Measurements from ENCODE around the gene TAS2R41. TPM values are rescaled to one million over a fixed set of nuclear protein-coding genes. Genes with fewer than 3 reads are reported as not detected.

The TAS2R41 gene
- polyA plus RNA-seq, 3 donors, result 0.19 TPM; not detected in 2

DNA sequence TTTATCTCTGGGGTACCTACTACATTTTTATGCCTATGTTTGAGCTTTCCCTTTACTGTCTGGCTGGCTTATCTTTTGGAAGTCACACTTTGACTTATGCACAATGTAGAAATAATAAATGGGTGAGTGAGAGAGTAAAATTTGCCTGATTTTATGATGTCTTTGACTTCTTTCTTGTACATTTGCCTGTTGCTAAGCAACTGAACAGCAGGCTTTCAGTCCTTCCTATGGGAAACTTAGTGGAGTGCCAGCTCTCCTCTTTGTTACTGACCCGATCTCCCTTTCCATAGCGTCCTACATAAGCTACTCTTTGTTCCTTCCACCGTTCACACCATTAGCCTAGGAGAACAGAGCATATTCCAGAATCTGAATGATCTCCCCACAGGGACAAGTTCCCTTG lies 30.2 kb upstream of the TAS2R41 start:
- Mint-ChIP-seq H3K27ac (no peak overlapping the region), H3K4me1 (peaks cover under 1% of the 10 kb centered on the region), H3K9me3 (no peaks in the 10 kb centered on the region), H3K4me3 (no peak overlapping the region), H3K36me3 (peaks cover 10% of the 10 kb centered on the region in 2 donors), H3K27me3 (ENCODE audit: low read depth in 3 of 3) (peaks cover 0 to 2% (median 0%) of the 10 kb centered on the region in 3 donors)
- intact Hi-C loops (cut with micrococcal nuclease), result no loop called here
- no peak overlapping the region for H3K9ac ChIP-seq (ENCODE audit: insufficient read depth, low read length, poor library complexity, severe bottlenecking)
- no peak overlapping the region for H3K27ac ChIP-seq (ENCODE audit: low read depth in 1 of 2, low read length in 2 of 2)
- WGBS (ENCODE audit: insufficient coverage), result no CpG with 5 or more reads among the region's 3 CpGs
- no peaks in the 10 kb centered on the region for H3K9me3 ChIP-seq (replicated peaks in 1 of 2; ENCODE audit: control insufficient read depth in 1 of 2, insufficient read depth in 1 of 2, low read length in 2 of 2)
- H3K4me3 ChIP-seq (replicated peaks in 1 of 3; ENCODE audit: low read depth in 2 of 3, low read length in 3 of 3), result no peak overlapping the region
- no peak for DNase-seq
- no peak overlapping the region for H2AFZ ChIP-seq (ENCODE audit: insufficient read depth, low read depth, low read length, poor library complexity, severe bottlenecking)
- H3K4me2 ChIP-seq (replicated peaks; ENCODE audit: extremely low read depth, low read length, poor library complexity, severe bottlenecking), result no peak overlapping the region
- H4K20me1 ChIP-seq (ENCODE audit: insufficient read depth, low read length), result no peaks in the 10 kb centered on the region
- no peaks in the 10 kb centered on the region for H3K79me2 ChIP-seq (ENCODE audit: insufficient read depth, low read length)
- H3K27me3 ChIP-seq (ENCODE audit: control insufficient read depth in 2 of 2, insufficient read depth in 2 of 2, low read length in 2 of 2), result no peaks in the 10 kb centered on the region
- peaks cover 0 to 28% of the 10 kb centered on the region in 2 donors for H3K36me3 ChIP-seq (replicated peaks in 1 of 2; ENCODE audit: control insufficient read depth in 1 of 2, insufficient read depth in 2 of 2, low read length in 2 of 2)
- no peaks in the 10 kb centered on the region for H3K4me1 ChIP-seq (ENCODE audit: control insufficient read depth in 1 of 2, insufficient read depth in 2 of 2, low read length in 2 of 2)
- TF ChIP-seq, protein P1, sequence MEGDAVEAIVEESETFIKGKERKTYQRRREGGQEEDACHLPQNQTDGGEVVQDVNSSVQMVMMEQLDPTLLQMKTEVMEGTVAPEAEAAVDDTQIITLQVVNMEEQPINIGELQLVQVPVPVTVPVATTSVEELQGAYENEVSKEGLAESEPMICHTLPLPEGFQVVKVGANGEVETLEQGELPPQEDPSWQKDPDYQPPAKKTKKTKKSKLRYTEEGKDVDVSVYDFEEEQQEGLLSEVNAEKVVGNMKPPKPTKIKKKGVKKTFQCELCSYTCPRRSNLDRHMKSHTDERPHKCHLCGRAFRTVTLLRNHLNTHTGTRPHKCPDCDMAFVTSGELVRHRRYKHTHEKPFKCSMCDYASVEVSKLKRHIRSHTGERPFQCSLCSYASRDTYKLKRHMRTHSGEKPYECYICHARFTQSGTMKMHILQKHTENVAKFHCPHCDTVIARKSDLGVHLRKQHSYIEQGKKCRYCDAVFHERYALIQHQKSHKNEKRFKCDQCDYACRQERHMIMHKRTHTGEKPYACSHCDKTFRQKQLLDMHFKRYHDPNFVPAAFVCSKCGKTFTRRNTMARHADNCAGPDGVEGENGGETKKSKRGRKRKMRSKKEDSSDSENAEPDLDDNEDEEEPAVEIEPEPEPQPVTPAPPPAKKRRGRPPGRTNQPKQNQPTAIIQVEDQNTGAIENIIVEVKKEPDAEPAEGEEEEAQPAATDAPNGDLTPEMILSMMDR (IDR thresholded peaks at IDR 0.05), result no peak

DNA sequence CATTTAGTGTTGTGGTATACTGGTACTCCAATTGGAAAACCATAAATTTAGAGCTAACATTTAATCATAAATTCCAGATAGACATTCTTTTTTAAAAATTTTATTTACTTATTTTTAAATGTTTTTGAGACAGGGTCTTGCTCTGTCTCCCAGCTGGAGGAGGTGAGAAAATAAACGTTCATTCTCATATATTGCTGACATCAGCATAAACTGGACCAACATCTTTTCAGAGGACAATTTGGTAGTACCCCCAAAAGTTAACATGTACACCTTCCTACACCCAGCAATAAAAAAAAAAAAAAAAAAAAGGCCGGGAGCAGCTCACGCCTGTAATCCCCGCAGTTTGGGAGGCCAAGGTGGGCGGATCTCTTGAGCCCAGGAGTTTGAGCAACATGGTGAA lies 29.2 kb upstream of the TAS2R41 start:
- Histone ChIP-seq H3K27ac (ENCODE audit: low read depth in 1 of 2, low read length in 2 of 2) (no peak overlapping the region), H3K4me2 (replicated peaks; ENCODE audit: extremely low read depth, low read length, poor library complexity, severe bottlenecking) (no peak overlapping the region), H3K9me3 (replicated peaks in 1 of 2; ENCODE audit: control insufficient read depth in 1 of 2, insufficient read depth in 1 of 2, low read length in 2 of 2) (no peaks in the 10 kb centered on the region), H3K4me1 (ENCODE audit: control insufficient read depth in 1 of 2, insufficient read depth in 2 of 2, low read length in 2 of 2) (no peaks in the 10 kb centered on the region), H3K4me3 (replicated peaks in 1 of 3; ENCODE audit: low read depth in 2 of 3, low read length in 3 of 3) (no peak overlapping the region), H4K20me1 (ENCODE audit: insufficient read depth, low read length) (no peaks in the 10 kb centered on the region), H3K9ac (ENCODE audit: insufficient read depth, low read length, poor library complexity, severe bottlenecking) (no peak overlapping the region), H3K27me3 (ENCODE audit: control insufficient read depth in 2 of 2, insufficient read depth in 2 of 2, low read length in 2 of 2) (no peaks in the 10 kb centered on the region), H3K79me2 (ENCODE audit: insufficient read depth, low read length) (no peaks in the 10 kb centered on the region), H3K36me3 (replicated peaks in 1 of 2; ENCODE audit: control insufficient read depth in 1 of 2, insufficient read depth in 2 of 2, low read length in 2 of 2) (peaks cover 0 to 21% of the 10 kb centered on the region in 2 donors), H2AFZ (ENCODE audit: insufficient read depth, low read depth, low read length, poor library complexity, severe bottlenecking) (no peak overlapping the region)
- no peak overlapping the region for H3K4me3 Mint-ChIP-seq
- H3K27ac Mint-ChIP-seq, result no peak overlapping the region
- intact Hi-C loops (cut with micrococcal nuclease), result no loop called here
- H3K27me3 Mint-ChIP-seq (ENCODE audit: low read depth in 3 of 3), result peaks cover 0 to 2% (median 0%) of the 10 kb centered on the region in 3 donors
- TF ChIP-seq, protein P1 (IDR thresholded peaks at IDR 0.05), result no peak
- H3K4me1 Mint-ChIP-seq, result peaks cover 2% of the 10 kb centered on the region
- DNase-seq, result no peak
- 100% methylated on average over 3 of the region's 5 CpGs for WGBS (ENCODE audit: insufficient coverage)
- no peaks in the 10 kb centered on the region for H3K9me3 Mint-ChIP-seq
- peaks cover 7 to 10% of the 10 kb centered on the region in 2 donors for H3K36me3 Mint-ChIP-seq
